ENCODE results near the gene CYP4F22. TPM values are rescaled to one million over a fixed set of nuclear protein-coding genes. Genes with fewer than 3 reads are reported as not detected.
"Not testable (repeated sequence)": the region's sequence is repeated elsewhere in the genome, so short reads cannot be mapped to it uniquely, and the experiment has no call there.

CYP4F22 gene
- total RNA-seq, 1 donor, result not detected

GRCh38 chr19:15526408-15526807 is 18.1 kb downstream of the CYP4F22 start:
- Histone ChIP-seq H3K4me2 (ENCODE audit: insufficient read depth, low read length) (no peak overlapping the region), H2AFZ (ENCODE audit: low read length) (no peak overlapping the region), H3K36me3 (ENCODE audit: insufficient read depth, low read length) (no peaks in the 10 kb centered on the region), H3K4me3 (ENCODE audit: insufficient read depth, low read length) (no peak overlapping the region), H3K9me3 (ENCODE audit: low read depth, low read length) (no peaks in the 10 kb centered on the region), H4K20me1 (ENCODE audit: insufficient read depth, low read length) (no peaks in the 10 kb centered on the region), H3K79me2 (ENCODE audit: insufficient read depth, low read length) (no peaks in the 10 kb centered on the region), H3K27me3 (ENCODE audit: insufficient read depth, low read length) (no peaks in the 10 kb centered on the region), H3K4me1 (ENCODE audit: insufficient read depth, low read length) (no peaks in the 10 kb centered on the region), H3K27ac (ENCODE audit: low read depth, low read length) (no peak overlapping the region)
- DNase-seq (ENCODE audit: insufficient read length, low spot score, missing footprints), result no peak
- no peak for TF ChIP-seq CTCF (IDR thresholded peaks at IDR 0.05; ENCODE audit: extremely low read depth, low read depth, low read length)

GRCh38 chr19:15527705-15528104 is 19.4 kb downstream of the CYP4F22 start:
- no peak overlapping the region for H3K27ac ChIP-seq (ENCODE audit: low read depth, low read length)
- no peak overlapping the region for H3K4me3 ChIP-seq (ENCODE audit: insufficient read depth, low read length)
- no peaks in the 10 kb centered on the region for H3K79me2 ChIP-seq (ENCODE audit: insufficient read depth, low read length)
- H3K9me3 ChIP-seq (ENCODE audit: low read depth, low read length), result no peaks in the 10 kb centered on the region
- DNase-seq (ENCODE audit: insufficient read length, low spot score, missing footprints), result no peak
- no peaks in the 10 kb centered on the region for H4K20me1 ChIP-seq (ENCODE audit: insufficient read depth, low read length)
- H3K4me1 ChIP-seq (ENCODE audit: insufficient read depth, low read length), result no peaks in the 10 kb centered on the region
- no peak for TF ChIP-seq CTCF (IDR thresholded peaks at IDR 0.05; ENCODE audit: extremely low read depth, low read depth, low read length)
- no peak overlapping the region for H2AFZ ChIP-seq (ENCODE audit: low read length)
- H3K27me3 ChIP-seq (ENCODE audit: insufficient read depth, low read length), result no peaks in the 10 kb centered on the region
- no peak overlapping the region for H3K4me2 ChIP-seq (ENCODE audit: insufficient read depth, low read length)
- no peaks in the 10 kb centered on the region for H3K36me3 ChIP-seq (ENCODE audit: insufficient read depth, low read length)

GRCh38 chr19:15529774-15530372 is 21.5 kb downstream of the CYP4F22 start:
- no peak overlapping the region for H2AFZ ChIP-seq (ENCODE audit: low read length)
- no peaks in the 10 kb centered on the region for H3K9me3 ChIP-seq (ENCODE audit: low read depth, low read length)
- H3K27me3 ChIP-seq (ENCODE audit: insufficient read depth, low read length), result no peaks in the 10 kb centered on the region
- no peak overlapping the region for H3K4me3 ChIP-seq (ENCODE audit: insufficient read depth, low read length)
- no peak for DNase-seq (ENCODE audit: insufficient read length, low spot score, missing footprints)
- no peaks in the 10 kb centered on the region for H4K20me1 ChIP-seq (ENCODE audit: insufficient read depth, low read length)
- H3K4me1 ChIP-seq (ENCODE audit: insufficient read depth, low read length), result no peaks in the 10 kb centered on the region
- H3K4me2 ChIP-seq (ENCODE audit: insufficient read depth, low read length), result no peak overlapping the region
- TF ChIP-seq CTCF (IDR thresholded peaks at IDR 0.05; ENCODE audit: extremely low read depth, low read depth, low read length), result no peak
- no peaks in the 10 kb centered on the region for H3K36me3 ChIP-seq (ENCODE audit: insufficient read depth, low read length)
- no peak overlapping the region for H3K27ac ChIP-seq (ENCODE audit: low read depth, low read length)
- H3K79me2 ChIP-seq (ENCODE audit: insufficient read depth, low read length), result no peaks in the 10 kb centered on the region

- no peaks in the 10 kb centered on the region for H3K4me1 ChIP-seq (ENCODE audit: insufficient read depth, low read length)
- no peaks in the 10 kb centered on the region for H3K79me2 ChIP-seq (ENCODE audit: insufficient read depth, low read length)
- TF ChIP-seq CTCF (IDR thresholded peaks at IDR 0.05; ENCODE audit: extremely low read depth, low read depth, low read length), result no peak
- H2AFZ ChIP-seq (ENCODE audit: low read length), result no peak overlapping the region
- no peaks in the 10 kb centered on the region for H3K27me3 ChIP-seq (ENCODE audit: insufficient read depth, low read length)
- H3K36me3 ChIP-seq (ENCODE audit: insufficient read depth, low read length), result no peaks in the 10 kb centered on the region
- no peak overlapping the region for H3K4me3 ChIP-seq (ENCODE audit: insufficient read depth, low read length)
- H3K27ac ChIP-seq (ENCODE audit: low read depth, low read length), result no peak overlapping the region
- no peak for DNase-seq (ENCODE audit: insufficient read length, low spot score, missing footprints)
- H4K20me1 ChIP-seq (ENCODE audit: insufficient read depth, low read length), result no peaks in the 10 kb centered on the region
- no peak overlapping the region for H3K4me2 ChIP-seq (ENCODE audit: insufficient read depth, low read length)
- no peaks in the 10 kb centered on the region for H3K9me3 ChIP-seq (ENCODE audit: low read depth, low read length)
Measured at GRCh38 chr19:15532779-15533521, 24.6 kb downstream of the CYP4F22 start.

GRCh38 chr19:15533522-15533830 is 25.2 kb downstream of the CYP4F22 start:
- H2AFZ ChIP-seq (ENCODE audit: low read length), result not testable (repeated sequence)

More at GRCh38 chr19:15533522-15533830, 25.2 kb downstream of the CYP4F22 start:
- H3K4me3 ChIP-seq (ENCODE audit: insufficient read depth, low read length); H3K27me3 ChIP-seq (ENCODE audit: insufficient read depth, low read length); H3K9me3 ChIP-seq (ENCODE audit: low read depth, low read length); H3K4me1 ChIP-seq (ENCODE audit: insufficient read depth, low read length); H3K79me2 ChIP-seq (ENCODE audit: insufficient read depth, low read length); H3K4me2 ChIP-seq (ENCODE audit: insufficient read depth, low read length); H3K36me3 ChIP-seq (ENCODE audit: insufficient read depth, low read length); DNase-seq (ENCODE audit: insufficient read length, low spot score, missing footprints); H3K27ac ChIP-seq (ENCODE audit: low read depth, low read length); H4K20me1 ChIP-seq (ENCODE audit: insufficient read depth, low read length): not testable (repeated sequence)

Measured in osteoblast (primary cell).